SK-N-SH treated with all-trans-retinoic acid at 6 μM for 48 hours (cell line): ENCODE measurements around the gene GLIS1.

Experiments used
- BACH2 ChIP-seq: fragments of 250-450 bp; sonication (Bioruptor Pico); IDR thresholded peaks from 2 replicates; pipeline ENCODE4 v1.9.0; 2021; ENCODE audit warnings: mild to moderate bottlenecking, borderline replicate concordance
- CSDC2 ChIP-seq: fragments of 250-450 bp; sonication (Bioruptor Pico); IDR thresholded peaks from 2 replicates; pipeline ENCODE4 v1.5.0; 2020; ENCODE audit warnings: mild to moderate bottlenecking, moderate library complexity
- PPARA ChIP-seq: fragments of 250-450 bp; sonication (Bioruptor Pico); IDR thresholded peaks from 2 replicates; pipeline ENCODE4 v1.5.0; 2020; ENCODE audit warnings: mild to moderate bottlenecking, borderline replicate concordance
- RARB ChIP-seq: fragments of 250-450 bp; sonication (Bioruptor Pico); IDR thresholded peaks from 2 replicates; pipeline ENCODE4 v1.8.0; 2021; ENCODE audit warnings: mild to moderate bottlenecking, moderate library complexity
- ZNF565 ChIP-seq: fragments of 450-650 bp; formaldehyde crosslinking; conservative IDR thresholded peaks from 2 replicates; pipeline ENCODE4 v1.5.0; 2020; ENCODE audit warnings: low read depth, mild to moderate bottlenecking, moderate library complexity
- ZNF70 ChIP-seq: fragments of 450-650 bp; formaldehyde crosslinking; IDR thresholded peaks from 2 replicates; pipeline ENCODE4 v1.5.0; 2020; ENCODE audit warnings: mild to moderate bottlenecking, moderate library complexity
- TF ChIP-seq, protein P1 (sequence below): fragments of 250-450 bp; sonication (Bioruptor Pico); IDR thresholded peaks from 2 replicates; pipeline ENCODE4 v1.8.0; 2020; ENCODE audit warnings: mild to moderate bottlenecking, moderate library complexity, borderline replicate concordance

DNA sequence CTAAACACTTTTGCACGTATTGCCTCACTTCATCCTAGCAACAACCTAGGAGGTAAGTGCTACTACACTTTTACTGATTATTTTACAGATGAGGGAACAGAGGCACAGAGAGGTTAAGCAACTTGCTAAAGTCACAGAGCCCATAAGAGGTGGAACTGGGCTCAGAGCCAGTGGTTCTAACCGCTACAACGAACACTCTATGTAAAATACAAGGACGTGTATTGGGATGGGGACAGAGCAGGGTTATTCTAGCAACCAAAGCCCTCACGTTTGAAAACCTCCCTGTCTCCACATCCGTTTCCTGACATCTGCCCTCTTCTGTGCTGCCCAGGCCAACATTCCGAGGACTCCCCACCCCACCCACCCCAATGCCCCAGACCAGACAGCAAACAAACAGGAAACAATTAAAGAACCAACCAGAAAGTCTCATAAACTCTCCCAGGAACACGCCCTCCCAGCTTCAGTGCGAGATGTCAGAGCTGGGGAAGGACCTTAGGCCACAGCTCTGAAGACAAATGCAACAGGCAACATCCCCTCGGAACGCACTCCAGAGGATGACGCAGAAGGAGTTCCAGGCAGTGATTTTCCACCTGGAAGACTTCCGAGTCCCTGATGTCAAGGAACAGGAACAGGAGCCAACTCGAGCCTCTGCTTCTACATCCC is 41.1 kb downstream of the GLIS1 start:
- TF ChIP-seq, protein P1, sequence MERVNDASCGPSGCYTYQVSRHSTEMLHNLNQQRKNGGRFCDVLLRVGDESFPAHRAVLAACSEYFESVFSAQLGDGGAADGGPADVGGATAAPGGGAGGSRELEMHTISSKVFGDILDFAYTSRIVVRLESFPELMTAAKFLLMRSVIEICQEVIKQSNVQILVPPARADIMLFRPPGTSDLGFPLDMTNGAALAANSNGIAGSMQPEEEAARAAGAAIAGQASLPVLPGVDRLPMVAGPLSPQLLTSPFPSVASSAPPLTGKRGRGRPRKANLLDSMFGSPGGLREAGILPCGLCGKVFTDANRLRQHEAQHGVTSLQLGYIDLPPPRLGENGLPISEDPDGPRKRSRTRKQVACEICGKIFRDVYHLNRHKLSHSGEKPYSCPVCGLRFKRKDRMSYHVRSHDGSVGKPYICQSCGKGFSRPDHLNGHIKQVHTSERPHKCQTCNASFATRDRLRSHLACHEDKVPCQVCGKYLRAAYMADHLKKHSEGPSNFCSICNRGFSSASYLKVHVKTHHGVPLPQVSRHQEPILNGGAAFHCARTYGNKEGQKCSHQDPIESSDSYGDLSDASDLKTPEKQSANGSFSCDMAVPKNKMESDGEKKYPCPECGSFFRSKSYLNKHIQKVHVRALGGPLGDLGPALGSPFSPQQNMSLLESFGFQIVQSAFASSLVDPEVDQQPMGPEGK (CRISPR knock-in tag): no peak
- TF ChIP-seq ZNF70 (no peak), PPARA (CRISPR knock-in tag) (no peak), BACH2 (CRISPR knock-in tag) (no peak), RARB (CRISPR knock-in tag) (no peak), CSDC2 (CRISPR knock-in tag) (no peak), ZNF565 (CRISPR knock-in tag) (no peak)
